ENCODE data around the gene SHFL. TPM values are rescaled to one million over a fixed set of nuclear protein-coding genes. Genes with fewer than 3 reads are reported as not detected.

Gene SHFL
- polyA plus RNA-seq, 1 donor from 2014 or later, result 1.2 TPM

DNA sequence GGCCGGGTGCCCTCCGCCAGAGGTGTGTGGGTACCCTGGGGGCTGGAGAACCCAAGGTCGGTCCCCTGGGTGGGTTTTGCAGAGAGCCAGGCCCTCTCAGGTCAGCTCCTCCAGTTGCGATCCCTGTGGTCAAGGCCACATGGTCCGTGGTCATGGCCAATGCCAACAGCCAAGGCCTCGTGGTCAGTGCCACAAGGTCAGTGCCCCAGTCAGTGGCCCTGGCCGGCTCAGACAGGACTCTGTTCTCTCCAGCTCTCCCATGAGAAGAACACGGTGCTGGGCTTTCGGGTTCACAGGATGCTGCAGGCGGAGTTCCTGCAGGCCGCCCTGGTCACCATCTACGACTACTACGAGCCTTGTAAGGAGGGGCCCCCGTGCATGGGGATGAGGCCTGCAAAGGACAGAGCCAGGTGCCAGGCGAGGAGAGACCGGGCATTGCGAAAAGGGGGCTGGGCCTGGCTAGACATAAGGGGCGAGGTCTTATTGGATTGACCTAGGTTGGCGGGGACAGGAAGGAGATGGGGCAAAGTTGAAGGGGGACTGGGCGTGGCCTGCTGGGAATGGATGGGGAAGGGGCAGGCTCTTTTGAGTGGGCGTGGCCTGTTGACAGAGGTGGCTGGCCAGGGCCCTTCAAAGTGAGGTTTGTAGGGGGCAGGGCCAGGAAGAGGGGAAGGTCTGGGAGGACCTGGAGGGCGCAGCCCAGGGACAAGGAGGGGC, 15.2 kb upstream of the SHFL start:
- no peaks in the 10 kb centered on the region for H4K20me1 ChIP-seq (ENCODE audit: insufficient read depth)
- TF ChIP-seq, protein P1, sequence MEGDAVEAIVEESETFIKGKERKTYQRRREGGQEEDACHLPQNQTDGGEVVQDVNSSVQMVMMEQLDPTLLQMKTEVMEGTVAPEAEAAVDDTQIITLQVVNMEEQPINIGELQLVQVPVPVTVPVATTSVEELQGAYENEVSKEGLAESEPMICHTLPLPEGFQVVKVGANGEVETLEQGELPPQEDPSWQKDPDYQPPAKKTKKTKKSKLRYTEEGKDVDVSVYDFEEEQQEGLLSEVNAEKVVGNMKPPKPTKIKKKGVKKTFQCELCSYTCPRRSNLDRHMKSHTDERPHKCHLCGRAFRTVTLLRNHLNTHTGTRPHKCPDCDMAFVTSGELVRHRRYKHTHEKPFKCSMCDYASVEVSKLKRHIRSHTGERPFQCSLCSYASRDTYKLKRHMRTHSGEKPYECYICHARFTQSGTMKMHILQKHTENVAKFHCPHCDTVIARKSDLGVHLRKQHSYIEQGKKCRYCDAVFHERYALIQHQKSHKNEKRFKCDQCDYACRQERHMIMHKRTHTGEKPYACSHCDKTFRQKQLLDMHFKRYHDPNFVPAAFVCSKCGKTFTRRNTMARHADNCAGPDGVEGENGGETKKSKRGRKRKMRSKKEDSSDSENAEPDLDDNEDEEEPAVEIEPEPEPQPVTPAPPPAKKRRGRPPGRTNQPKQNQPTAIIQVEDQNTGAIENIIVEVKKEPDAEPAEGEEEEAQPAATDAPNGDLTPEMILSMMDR (IDR thresholded peaks at IDR 0.05; ENCODE audit: poor library complexity, severe bottlenecking), result no peak
- no peak for TF ChIP-seq EP300 (conservative IDR thresholded peaks at IDR 0.05; ENCODE audit: poor library complexity, severe bottlenecking)
- TF ChIP-seq, protein P2, sequence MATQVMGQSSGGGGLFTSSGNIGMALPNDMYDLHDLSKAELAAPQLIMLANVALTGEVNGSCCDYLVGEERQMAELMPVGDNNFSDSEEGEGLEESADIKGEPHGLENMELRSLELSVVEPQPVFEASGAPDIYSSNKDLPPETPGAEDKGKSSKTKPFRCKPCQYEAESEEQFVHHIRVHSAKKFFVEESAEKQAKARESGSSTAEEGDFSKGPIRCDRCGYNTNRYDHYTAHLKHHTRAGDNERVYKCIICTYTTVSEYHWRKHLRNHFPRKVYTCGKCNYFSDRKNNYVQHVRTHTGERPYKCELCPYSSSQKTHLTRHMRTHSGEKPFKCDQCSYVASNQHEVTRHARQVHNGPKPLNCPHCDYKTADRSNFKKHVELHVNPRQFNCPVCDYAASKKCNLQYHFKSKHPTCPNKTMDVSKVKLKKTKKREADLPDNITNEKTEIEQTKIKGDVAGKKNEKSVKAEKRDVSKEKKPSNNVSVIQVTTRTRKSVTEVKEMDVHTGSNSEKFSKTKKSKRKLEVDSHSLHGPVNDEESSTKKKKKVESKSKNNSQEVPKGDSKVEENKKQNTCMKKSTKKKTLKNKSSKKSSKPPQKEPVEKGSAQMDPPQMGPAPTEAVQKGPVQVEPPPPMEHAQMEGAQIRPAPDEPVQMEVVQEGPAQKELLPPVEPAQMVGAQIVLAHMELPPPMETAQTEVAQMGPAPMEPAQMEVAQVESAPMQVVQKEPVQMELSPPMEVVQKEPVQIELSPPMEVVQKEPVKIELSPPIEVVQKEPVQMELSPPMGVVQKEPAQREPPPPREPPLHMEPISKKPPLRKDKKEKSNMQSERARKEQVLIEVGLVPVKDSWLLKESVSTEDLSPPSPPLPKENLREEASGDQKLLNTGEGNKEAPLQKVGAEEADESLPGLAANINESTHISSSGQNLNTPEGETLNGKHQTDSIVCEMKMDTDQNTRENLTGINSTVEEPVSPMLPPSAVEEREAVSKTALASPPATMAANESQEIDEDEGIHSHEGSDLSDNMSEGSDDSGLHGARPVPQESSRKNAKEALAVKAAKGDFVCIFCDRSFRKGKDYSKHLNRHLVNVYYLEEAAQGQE (IDR thresholded peaks at IDR 0.05; ENCODE audit: borderline replicate concordance), result no peak
- no peak for TF ChIP-seq RAD21 (conservative IDR thresholded peaks at IDR 0.05)
- TF ChIP-seq SMC3 (conservative IDR thresholded peaks at IDR 0.05; ENCODE audit: poor library complexity), result no peak
- no peak for TF ChIP-seq POLR2AphosphoS5 (IDR thresholded peaks at IDR 0.05)
- no peak for TF ChIP-seq MXI1 (conservative IDR thresholded peaks at IDR 0.05; ENCODE audit: poor library complexity, severe bottlenecking)
- no peak overlapping the region for H3K27ac ChIP-seq (ENCODE audit: low read length)
- H3K27me3 ChIP-seq (ENCODE audit: insufficient read depth, low read depth, low read length), result no peaks in the 10 kb centered on the region
- H3K9me2 ChIP-seq (ENCODE audit: insufficient read depth, low read length), result no peaks in the 10 kb centered on the region
- H3K4me3 ChIP-seq (ENCODE audit: low read length), result no peak overlapping the region
- no peak overlapping the region for H3K9ac ChIP-seq (ENCODE audit: low read length)
- no peaks in the 10 kb centered on the region for H3K36me3 ChIP-seq (ENCODE audit: insufficient read depth, low read length)
- no peak overlapping the region for H3K4me2 ChIP-seq (ENCODE audit: low read length)
- no peak overlapping the region for H2AFZ ChIP-seq (ENCODE audit: low read depth, low read length)
- no peaks in the 10 kb centered on the region for H3K79me2 ChIP-seq (replicated peaks; ENCODE audit: insufficient read depth, low read length)
- no peaks in the 10 kb centered on the region for H3F3A ChIP-seq (ENCODE audit: insufficient read depth, low read length, poor library complexity, severe bottlenecking)
- H3K9me3 ChIP-seq (ENCODE audit: low read length), result no peaks in the 10 kb centered on the region

DNA sequence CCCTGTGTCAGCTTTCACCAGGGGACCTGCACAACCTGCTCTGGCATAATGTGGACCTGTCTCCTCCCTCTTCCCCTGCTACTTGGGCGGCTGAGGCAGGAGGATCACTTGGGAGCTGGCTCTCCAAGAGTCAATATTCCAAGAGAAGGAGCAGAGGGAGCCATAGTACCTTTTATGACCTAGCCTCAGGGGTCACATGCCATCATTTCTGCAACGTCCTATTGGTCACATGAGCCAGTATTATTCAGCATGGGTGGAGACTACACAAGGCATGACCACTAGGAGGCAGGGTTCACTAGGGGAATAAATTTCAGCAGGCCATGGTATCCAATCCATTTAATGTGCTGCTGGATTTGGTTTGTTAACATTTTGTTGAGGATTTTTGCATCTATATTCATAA, 12.0 kb upstream of the SHFL start:
- Histone ChIP-seq H3K9me3 (ENCODE audit: low read length) (no peaks in the 10 kb centered on the region), H3K27ac (ENCODE audit: low read length) (no peak overlapping the region), H3F3A (ENCODE audit: insufficient read depth, low read length, poor library complexity, severe bottlenecking) (no peaks in the 10 kb centered on the region), H2AFZ (ENCODE audit: low read depth, low read length) (no peak overlapping the region), H4K20me1 (ENCODE audit: insufficient read depth) (no peaks in the 10 kb centered on the region), H3K4me2 (ENCODE audit: low read length) (no peak overlapping the region), H3K4me3 (ENCODE audit: low read length) (no peak overlapping the region), H3K9ac (ENCODE audit: low read length) (no peak overlapping the region), H3K36me3 (ENCODE audit: insufficient read depth, low read length) (no peaks in the 10 kb centered on the region), H3K27me3 (ENCODE audit: insufficient read depth, low read depth, low read length) (no peaks in the 10 kb centered on the region), H3K9me2 (ENCODE audit: insufficient read depth, low read length) (no peaks in the 10 kb centered on the region), H3K79me2 (replicated peaks; ENCODE audit: insufficient read depth, low read length) (no peaks in the 10 kb centered on the region)
- TF ChIP-seq EZH2 (IDR thresholded peaks at IDR 0.05; ENCODE audit: borderline replicate concordance, insufficient read depth, low read length, poor library complexity, severe bottlenecking) (no peak), SMC3 (conservative IDR thresholded peaks at IDR 0.05; ENCODE audit: poor library complexity) (no peak), TAF1 (IDR thresholded peaks at IDR 0.05; ENCODE audit: low read depth) (no peak), EP300 (conservative IDR thresholded peaks at IDR 0.05; ENCODE audit: poor library complexity, severe bottlenecking) (no peak), RAD21 (conservative IDR thresholded peaks at IDR 0.05) (no peak)
- TF ChIP-seq, protein P1 (IDR thresholded peaks at IDR 0.05; ENCODE audit: poor library complexity, severe bottlenecking), result no peak
- TF ChIP-seq, protein P2 (IDR thresholded peaks at IDR 0.05; ENCODE audit: borderline replicate concordance), result no peak

All from neural cell (in vitro differentiated cells).